Right renal pelvis (tissue), 4 donors: Measurements from ENCODE around the gene ANAPC1. TPM values are rescaled to one million over a fixed set of nuclear protein-coding genes. Genes with fewer than 3 reads are reported as not detected.
"Not testable (repeated sequence)": the region's sequence is repeated elsewhere in the genome, so short reads cannot be mapped to it uniquely, and the experiment has no call there.

Experiments
- DNase-seq, 4 donors: peaks; one replicate each; pipeline ENCODE4 v3.0.0-alpha.2; 2013; ENCODE audit warnings: low read depth in 4 of 4, low spot score in 3 of 4, missing footprints in 1 of 4
- polyA plus RNA-seq, 4 donors: library from polyadenylated mRNA; unstranded; fragments of 120-200 nt; gene quantifications; one replicate each; pipeline ENCODE4 v1.2.1, GENCODE V29; 2013; ENCODE audit not compliant: insufficient read length in 4 of 4

The ANAPC1 gene
- polyA plus RNA-seq, 4 donors, result 30.8 to 32.6 (median 31.4) TPM

DNA sequence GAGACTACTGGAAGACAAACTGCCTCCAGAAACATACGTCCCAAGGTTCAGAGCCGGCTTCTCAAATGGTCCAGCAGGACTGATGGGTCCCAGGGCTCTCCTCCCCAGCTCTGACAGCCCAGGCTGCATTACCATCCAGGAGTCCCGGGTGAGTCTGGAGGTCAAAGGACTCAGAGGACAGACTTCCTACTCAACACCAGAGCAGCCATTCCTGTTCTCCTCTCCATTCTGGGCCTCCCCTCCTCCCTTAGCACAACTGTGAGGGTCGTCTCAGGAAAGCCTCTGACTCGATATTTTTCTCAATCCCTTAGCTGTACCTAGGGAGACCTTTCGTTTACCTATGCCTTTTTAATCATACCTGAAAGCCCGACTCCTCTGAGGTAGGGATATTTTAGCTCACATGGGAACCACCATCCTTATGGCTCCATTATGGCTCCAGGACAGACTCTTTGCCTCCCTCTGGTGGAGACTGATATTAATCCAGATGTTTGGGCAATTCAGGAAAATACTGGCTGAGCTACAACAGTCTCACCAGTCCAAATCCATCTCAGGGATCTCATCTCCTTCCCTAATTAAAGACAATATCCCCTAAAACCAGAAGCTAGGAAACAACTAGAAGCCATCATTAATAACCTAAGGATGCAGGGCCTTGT is 70.9 kb downstream of the ANAPC1 start:
- not testable (repeated sequence) for DNase-seq

DNA sequence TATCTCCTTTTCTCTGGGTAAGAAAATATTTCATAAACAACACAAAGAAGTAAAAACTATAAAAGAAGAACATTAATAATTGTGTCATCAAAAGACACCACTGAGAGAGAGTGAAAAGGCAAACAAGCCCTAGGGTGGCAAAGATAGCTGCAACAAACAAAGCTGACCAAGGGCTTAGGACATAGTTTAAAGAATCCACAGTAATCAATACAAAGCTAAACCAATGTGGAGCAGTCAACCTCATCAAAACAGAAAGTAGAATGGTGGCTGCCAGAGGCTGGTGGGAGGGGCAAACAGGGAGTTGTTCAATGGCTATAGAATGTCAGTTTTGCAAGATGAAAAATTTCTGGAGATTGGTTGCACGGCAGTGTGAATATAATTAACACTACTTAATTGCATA is 93.4 kb downstream of the ANAPC1 start:
- not testable (repeated sequence) for DNase-seq

DNA sequence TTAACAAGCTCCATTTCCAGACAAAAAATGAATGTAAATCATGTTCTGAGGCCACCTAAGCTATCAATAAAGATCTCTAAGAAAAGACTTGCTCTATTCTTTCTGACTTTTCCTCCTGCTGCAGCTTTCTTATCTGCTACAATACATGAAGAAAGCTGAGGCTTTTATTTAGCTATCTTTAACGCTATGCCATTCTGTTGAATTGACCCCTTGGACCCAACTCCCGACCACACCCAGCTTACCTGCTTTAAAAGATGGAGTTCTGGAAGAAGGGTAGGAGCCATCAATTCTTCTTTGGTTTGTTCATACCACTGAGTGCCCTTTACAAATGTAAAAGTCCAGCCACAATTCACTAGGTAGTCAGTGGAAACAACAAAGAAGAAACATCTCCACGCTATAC is 99.9 kb downstream of the ANAPC1 start:
- DNase-seq, result not testable (repeated sequence)

DNA sequence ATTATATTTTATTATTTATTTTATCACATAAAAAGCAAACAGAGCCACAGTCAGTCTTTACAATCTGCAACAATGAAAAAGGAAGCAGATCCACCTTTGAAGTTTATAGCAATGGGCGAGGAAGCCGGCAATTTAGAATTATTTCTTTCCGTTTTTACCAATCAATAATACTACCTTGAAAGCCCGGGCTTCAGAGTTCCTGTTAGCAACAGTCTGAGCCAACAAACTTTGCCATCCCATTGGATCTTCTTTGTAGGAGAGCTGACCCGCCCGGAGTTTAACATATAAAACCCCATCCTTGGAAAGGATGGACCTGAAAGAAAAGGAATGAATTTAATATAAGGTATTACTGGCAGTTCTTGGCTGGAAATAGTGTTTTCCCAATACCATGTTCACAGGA is 101.8 kb downstream of the ANAPC1 start:
- not testable (repeated sequence) for DNase-seq

DNA sequence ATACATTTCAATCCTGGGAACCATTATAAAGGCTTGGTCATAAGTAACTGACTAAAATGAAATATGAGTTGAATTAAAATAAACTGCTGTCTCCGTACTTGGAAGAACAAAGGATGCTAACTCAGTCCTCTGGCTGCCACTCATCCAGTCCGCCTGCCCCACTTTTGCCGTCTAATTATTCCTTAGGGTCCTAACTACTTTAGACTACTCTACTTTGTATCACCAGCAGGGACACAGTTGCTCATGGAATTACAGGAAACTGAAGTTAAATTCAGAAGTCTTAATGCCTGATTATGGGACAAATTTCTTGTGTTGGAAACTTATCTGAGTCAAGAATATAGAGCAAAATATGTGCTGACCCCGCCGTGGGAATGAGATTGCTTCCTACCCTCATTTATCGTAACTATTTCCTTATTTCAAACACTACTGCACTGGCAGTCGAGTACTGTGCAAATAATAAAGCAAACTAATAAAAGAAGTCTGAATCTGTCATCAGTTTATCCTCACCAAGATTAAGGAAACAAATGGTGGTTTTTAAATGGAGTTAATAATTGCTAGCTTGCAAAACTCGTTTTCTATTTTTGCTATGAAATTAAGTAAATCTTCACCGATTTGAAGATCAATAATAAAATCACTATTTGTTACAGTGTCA is 102.4 kb downstream of the ANAPC1 start:
- DNase-seq, result not testable (repeated sequence)

DNA sequence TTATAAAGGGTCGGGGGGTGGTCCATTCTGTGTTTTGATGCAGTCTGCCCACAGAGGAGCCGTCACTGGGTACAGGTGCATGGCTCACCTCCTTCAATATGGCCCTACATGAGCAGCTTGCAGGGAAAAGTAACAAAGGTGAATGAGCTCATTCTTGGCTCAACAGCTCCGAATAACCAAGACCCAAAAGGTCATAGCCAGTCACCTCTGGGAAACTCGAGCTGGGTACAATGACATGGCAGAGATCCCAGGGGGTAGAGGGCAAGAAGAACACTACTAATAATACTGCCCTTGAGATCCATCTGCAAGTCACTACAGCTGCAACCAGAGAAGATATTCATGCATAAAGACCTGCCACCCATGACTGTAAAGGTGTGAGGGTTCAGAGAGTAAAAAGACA is 106.8 kb downstream of the ANAPC1 start:
- not testable (repeated sequence) for DNase-seq

DNA sequence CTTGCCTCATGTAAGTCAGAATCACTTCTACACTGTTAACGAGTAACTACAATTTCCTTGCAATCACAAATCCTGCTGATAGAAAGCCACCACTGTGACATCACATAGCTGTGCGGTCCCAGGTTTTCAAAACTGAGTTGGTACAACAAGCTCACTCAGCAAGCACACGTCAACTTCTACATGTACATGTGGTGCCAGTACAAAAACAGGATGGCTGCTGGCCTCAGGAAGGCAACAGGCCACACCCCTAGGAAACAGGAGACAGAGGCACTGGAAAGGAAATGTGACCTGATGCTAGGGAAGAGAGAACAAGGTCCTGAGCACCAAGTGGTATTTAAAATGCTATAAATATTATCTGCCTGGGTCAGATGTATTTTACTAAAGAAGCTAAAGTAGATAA is 107.7 kb downstream of the ANAPC1 start:
- DNase-seq, result not testable (repeated sequence)

DNA sequence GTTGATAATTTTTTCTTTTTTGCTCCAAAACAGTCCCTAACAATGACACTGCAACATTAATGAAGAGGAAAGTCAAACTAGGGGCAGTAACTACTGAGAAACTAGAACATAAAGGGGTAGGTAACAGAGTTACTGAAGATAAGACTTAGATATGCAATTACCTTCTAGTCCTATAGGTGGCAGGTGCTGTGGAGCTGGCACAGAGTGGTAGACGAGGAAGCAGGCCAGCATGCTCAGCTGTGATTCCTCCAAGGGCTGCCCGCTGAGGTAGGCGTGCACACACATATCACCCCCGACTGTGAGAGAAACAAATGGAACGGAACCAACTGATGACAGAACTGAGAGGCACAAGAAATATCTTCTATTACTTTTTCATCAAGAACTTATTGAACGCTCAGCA is 111.8 kb downstream of the ANAPC1 start:
- DNase-seq, result not testable (repeated sequence)

DNA sequence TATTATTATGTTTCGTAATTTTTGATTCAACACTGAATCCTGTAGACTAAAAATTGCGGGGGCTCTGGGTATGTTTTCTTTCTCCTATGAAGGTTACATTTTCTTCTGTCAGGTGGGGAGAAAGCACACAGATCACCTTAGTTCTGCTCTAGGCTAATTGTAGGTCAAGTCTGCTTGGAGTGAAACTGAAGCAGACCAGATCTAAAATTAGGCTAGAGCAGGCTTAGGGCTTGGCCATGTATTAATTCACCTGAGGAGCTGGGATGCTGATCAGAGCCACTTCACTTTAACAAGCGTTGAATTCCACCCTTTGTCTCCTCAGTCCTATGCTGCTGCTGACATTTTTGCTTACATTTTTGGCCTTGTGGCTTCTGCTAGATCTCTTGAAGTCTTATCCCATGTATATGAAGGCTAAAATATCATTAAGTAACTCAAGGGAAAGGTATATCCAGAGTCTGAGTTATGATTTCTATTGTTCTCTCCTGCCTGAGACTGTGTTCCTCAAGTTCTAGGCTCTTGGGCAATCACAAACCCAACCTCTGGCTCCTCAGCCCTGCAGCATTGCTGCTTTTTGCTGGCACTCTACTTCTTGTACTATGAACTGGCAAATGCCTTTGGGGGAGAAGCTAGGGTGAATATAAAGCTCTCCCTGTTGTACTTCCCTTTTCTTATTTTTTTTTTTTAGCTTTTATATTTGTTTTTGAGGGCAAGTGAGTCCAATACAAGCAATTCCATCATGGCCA is 112.9 kb downstream of the ANAPC1 start:
- DNase-seq, result not testable (repeated sequence)

DNA sequence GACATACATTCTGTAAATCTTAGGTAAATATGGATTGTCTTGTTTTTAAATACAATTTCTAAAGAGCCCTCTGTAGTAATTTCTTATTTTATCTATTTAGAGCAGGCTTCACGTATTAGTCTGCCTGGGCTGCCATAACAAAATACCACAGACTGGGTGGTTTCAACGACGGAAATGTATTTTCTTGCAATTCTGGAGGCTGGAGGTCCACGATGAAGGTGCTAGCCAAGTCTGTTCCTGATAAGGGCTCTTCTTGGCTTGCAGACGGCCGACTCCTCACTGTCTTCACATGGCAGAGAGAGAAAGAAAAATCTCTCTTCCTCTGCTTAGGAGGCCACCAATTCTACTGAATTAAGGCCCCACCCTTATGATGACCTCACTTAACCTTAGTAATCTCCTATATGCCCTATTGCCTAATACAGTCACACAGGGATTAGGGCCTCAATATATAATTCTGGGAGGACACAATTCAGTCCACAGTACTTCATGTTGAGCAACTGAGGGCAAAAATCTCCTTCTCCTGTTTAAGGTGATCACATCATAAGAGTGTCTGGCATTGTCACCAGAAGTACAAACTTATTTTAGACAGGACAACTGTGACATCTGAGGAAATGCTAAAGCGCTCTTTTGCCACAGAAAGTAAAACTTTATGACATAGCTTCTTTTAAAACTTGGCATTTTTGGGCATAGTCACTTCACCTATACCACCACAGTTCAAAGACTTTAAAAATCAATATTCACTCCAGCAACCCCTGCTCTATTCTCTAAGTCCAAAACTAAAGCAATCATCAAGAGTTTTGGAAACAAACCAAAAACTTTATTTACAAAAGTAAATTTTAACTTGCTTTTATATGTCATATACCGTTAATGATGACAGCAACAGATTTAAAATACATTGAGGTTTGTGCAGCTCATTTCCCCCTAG is 115.5 kb downstream of the ANAPC1 start:
- not testable (repeated sequence) for DNase-seq

DNA sequence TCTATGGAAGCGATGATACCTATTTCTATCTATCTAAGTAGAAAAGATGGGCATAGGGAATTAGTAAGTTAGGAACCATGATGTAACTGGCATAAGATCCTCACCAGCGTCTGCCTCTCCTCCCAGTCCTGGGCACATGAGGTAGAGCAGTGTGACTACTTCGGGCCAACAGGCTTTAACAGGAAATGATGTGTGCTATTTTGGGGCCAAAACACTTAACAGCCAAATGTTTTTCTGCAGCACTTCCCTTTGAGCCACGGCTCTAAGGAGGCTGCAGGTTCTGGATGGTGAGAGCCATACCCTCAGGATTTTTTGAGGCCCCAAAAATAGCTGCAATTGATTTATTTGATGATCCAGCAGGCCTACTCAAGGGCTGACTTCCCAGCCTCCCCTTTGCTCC is 116.9 kb downstream of the ANAPC1 start:
- not testable (repeated sequence) for DNase-seq

DNA sequence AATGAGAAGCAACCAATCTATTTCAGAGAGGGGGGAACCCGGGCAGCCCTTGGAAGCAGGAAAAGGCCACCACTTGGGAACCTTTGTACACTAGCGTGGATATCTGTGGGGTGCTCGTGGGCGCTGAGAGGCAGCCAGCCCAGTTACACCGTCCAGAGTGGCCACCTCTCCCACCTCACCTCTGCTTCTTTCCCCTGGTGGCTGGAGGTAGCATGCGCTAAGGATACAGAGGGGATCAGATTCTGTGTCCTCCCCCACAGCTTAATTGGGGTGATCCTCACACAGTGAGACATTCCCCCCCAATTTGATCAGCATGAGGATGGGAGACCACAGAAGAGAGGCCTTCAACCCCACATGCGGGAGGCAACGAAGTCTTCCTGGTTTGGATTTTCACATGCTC is 117.7 kb downstream of the ANAPC1 start:
- not testable (repeated sequence) for DNase-seq

DNA sequence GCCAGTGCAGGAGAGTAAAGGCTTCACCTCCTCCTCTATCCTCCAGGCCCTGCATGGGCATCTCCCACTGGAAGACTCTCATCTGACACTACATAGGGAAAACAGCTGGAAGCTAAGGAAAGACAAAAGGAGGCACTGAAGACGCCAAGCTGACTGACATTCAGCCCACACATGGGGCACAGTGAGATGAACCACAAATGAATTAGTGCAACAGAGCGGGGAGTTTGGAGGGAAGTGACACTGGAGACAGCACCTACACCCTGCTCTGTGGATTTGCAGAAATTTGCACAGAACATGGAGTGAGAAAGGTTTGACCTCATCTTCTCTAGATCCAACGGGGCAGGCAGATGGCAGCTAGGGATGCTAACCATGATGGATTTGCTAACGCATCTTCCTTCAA is 119.8 kb downstream of the ANAPC1 start:
- not testable (repeated sequence) for DNase-seq

DNA sequence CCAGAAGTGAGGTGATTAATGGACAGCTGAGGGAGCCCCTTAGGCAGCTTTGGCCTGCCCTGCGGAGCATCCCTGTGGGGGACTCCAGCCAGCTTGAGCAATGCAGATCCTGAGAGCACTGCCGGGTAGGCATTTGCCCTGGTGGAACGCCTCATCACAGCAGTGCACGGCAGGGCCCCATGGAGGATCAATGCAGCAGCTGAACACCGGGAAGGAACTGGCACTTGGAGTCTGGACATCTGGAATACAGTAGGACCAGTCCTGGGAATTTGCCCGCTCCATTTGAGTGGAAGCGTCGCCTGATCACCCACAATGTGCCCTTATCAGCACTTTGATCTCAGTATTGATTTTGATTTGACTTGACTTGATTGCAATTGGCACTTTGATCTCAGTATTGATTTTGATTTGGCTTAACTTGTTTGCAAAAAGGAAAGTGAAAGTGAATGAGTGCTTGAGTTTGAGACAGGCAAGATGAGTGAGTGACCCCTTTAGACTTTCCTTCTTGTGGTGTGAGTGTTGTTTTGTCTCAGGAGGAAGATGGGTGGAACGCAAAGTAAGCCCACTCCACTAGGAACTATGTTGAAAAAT is 123.2 kb downstream of the ANAPC1 start:
- DNase-seq, result not testable (repeated sequence)

DNA sequence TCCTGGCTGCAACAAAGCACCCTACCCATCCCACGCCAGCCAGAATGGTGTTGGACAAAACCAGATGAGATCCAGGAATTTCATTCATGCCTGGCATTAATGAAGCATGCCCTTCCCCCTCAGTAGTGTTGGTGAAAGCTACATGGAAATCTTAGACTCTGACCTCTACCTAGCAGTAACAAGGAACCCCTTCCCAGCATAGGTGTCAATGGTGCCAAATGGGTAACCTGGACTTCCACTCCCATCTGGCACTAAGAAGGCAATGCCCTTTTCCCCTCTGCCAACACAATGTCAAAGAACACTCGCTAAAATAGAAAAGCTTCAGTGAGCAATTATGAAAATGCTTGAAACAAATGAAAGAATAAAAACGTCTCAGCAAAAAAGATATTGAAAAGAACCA is 131.5 kb downstream of the ANAPC1 start:
- DNase-seq, result not testable (repeated sequence)

DNA sequence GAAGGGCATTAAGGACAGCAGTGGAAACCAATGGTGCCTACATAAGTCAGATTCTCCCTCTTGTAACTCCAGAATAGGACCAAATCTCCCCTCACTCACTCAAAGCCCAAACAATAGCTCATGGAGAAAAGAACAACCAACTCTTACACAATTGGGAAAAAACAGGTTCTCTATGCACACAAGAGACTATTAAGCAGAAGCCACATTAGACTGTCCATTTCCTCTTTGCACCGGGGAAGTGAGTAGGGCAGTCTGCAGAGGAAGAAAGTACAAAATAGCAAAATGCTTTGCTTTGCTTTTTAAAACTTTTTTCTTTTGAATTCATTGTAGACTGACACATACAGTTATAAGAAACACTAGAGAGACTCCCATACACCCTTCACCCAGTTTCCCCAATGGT is 133.4 kb downstream of the ANAPC1 start:
- DNase-seq, result not testable (repeated sequence)

DNA sequence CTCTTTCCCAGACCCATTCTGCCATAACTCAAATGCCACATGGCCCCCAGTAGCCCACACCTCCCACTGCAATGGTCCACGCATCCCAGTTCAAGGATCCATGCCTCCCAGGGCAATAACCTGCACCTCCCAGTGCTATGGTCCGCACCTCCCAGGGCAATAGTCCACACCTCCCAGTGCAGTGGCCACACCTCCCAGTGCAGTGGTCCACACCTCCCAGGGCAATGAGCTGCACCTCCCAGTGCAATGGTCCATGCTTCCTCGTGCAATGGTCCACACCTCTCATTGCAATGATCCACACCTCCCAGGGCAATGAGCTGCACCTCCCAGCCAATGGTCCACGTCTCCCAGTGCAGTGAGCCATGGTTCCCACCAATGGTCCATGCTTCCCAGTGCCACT is 135.6 kb downstream of the ANAPC1 start:
- not testable (repeated sequence) for DNase-seq

DNA sequence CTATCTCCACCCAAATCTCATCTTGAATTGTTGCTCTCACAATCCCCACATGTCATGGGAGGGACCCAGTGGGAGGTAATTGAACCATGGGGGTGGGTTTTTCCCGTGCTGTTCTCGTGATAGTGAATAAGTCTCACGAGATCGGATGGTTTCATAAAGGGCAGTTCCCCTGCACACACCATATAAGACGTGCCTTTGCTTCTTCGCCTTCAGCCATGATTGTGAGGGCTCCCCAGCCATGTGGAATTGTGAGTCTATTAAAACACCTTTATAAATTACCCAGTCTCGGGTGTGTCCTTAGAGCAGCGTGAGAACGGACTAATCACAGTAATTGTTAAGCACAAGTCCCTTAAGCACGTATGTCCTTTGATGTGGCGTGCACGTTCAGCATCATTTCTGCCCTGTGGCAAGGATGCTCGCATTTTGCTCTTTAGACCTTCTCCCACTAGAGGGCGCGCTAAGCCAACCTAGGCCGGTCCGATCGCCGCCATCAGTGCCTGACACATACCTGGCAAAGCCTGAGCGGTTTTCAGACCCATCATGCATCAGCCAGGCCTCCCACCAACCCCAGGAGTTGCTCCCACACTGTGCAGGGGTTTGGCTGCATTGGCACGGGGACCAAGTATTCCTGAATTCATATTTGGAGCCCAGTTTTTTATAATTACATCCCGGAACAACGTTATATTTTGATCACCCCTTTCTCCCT is 136.4 kb downstream of the ANAPC1 start:
- DNase-seq, result not testable (repeated sequence)

DNA sequence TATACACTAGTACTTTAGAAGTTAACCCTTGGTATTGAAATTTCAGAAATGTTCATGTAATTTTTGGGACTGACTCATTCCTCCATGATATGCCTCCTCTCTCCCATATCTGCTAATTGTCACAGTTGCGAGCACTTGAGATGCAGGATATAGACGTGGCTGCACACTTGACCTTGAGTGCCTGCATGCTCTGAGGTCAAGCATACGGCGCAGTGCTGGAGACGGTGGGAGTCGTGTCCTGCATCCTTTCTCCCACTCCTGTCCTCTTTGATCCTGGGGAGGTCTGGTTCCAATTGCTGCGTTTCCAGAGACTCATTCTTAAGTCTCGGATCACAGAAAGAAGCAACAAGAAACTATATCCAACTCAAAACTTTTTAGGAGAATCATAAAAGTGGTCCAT is 139.2 kb downstream of the ANAPC1 start:
- not testable (repeated sequence) for DNase-seq
